ENCODE data around the gene DCHS1. TPM values are rescaled to one million over a fixed set of nuclear protein-coding genes. Genes with fewer than 3 reads are reported as not detected.

Gene DCHS1
- total and polyA plus RNA-seq, 9 of the 15 experiments (the other 6 are each of a cell fraction or from before 2014, with no cell fraction given), result 0.04 to 0.49 (median 0.14) TPM; not detected in 2

GRCh38 chr11:6670202-6670830 is 14.7 kb upstream of the DCHS1 start (continued):
- TF ChIP-seq ARHGAP35 (IDR thresholded peaks at IDR 0.05; ENCODE audit: partially characterized antibody), result no peak

- H3K4me3 ChIP-seq, result no peak overlapping the region
- FAIRE-seq (peak; percentile 64), ATAC-seq (peak; percentile 89), DNase-seq (ENCODE audit: extremely low read depth in 1 of 4, low spot score in 3 of 4) (peak; percentile 48 to 69 (median 52))
- no peaks in the 10 kb centered on the region for H4K20me1 ChIP-seq (replicated peaks; ENCODE audit: control insufficient read depth, insufficient read depth, low read length)
- peak overlapping the region in 1 of 2 experiments; percentile 36; a peak in 1 of 4 replicates for H3K9ac ChIP-seq (ENCODE audit: insufficient read depth in 1 of 2, low read depth in 2 of 2, low read length in 2 of 2)
- ChIA-PET POLR2A (interaction anchor here (0.6 to 1.0 kb wide), 8 partner anchors 8 to 57 kb away, joined by 3 to 6 read pairs (median 4); no protein-coding TSS in a partner anchor), CTCF (ENCODE audit: low intra/inter-chr PET ratio) (interaction anchor here (0.6 to 0.7 kb wide), 2 partner anchors 136 to 675 kb away, joined by 3 read pairs; no protein-coding TSS in a partner anchor)
- H3K9me1 ChIP-seq (ENCODE audit: control insufficient read depth, insufficient read depth, low read length), result no peaks in the 10 kb centered on the region
- in situ Hi-C loops (cut with MboI) (no loop called here), intact Hi-C loops (cut with micrococcal nuclease) (loop anchor here (5.0 kb wide), 1 partner anchor 66 kb away; the partner anchor contains the start of genes ILK and RRP8)
- H3K79me2 ChIP-seq (ENCODE audit: control insufficient read depth, insufficient read depth, low read length), result no peaks in the 10 kb centered on the region
- H3K36me3 ChIP-seq (ENCODE audit: control insufficient read depth, insufficient read depth, low read length), result no peaks in the 10 kb centered on the region
- 42% methylated on average over 3 of the region's 3 CpGs for WGBS (ENCODE audit: insufficient coverage, low coverage, missing lambda C conversion rate)
- H2AFZ ChIP-seq (ENCODE audit: low read depth, low read length), result peak overlapping the region; percentile 99
- BruUV-seq (replicated peaks), result no TSS peak
- H3K9me3 ChIP-seq (replicated peaks; ENCODE audit: control insufficient read depth, insufficient read depth, low read depth, low read length), result no peaks in the 10 kb centered on the region
- no peaks in the 10 kb centered on the region for H3K27me3 ChIP-seq (ENCODE audit: control insufficient read depth in 2 of 2, insufficient read depth in 2 of 2, low read length in 2 of 2)
- no peak overlapping the region for H3K4me2 ChIP-seq (ENCODE audit: insufficient read depth, low read length)
- peaks cover 0 to 24% of the 10 kb centered on the region in 2 experiments; a peak in 4 of 5 replicates for H3K4me1 ChIP-seq (replicated peaks in 1 of 2; ENCODE audit: control insufficient read depth in 2 of 2, insufficient read depth in 2 of 2, low read length in 2 of 2)
- peak overlapping the region; percentile 80 for H3K27ac ChIP-seq (ENCODE audit: extremely low read depth, low read depth, low read length)
- TF ChIP-seq SNAPC5 (CRISPR knock-in tag; IDR thresholded peaks at IDR 0.05) (no peak), SRSF9 (IDR thresholded peaks at IDR 0.05; ENCODE audit: borderline replicate concordance, low read depth, low read length) (no peak), NFRKB (IDR thresholded peaks at IDR 0.05; ENCODE audit: low read depth) (0 out of 2 replicates have a peak, but pooled peaks have one; percentile 19), L3MBTL2 (IDR thresholded peaks at IDR 0.05) (peak; percentile 12; the same call in 1 of the 2 replicates), CEBPG (CRISPR knock-in tag; IDR thresholded peaks at IDR 0.05) (no peak), CEBPG (tag; conservative IDR thresholded peaks at IDR 0.05 in 1 of 2, IDR thresholded peaks at IDR 0.05 in 1 of 2) (0 out of 4 replicates have a peak, but pooled peaks of 1 of the 2 experiments have one; percentile 20), ARNT (IDR thresholded peaks at IDR 0.05) (peak in 1 of 2 experiments; percentile 18; a peak in 1 of 4 replicates), RAD21 (CRISPR knock-in tag; conservative IDR thresholded peaks at IDR 0.05 in 1 of 2, IDR thresholded peaks at IDR 0.05 in 1 of 2) (peak; percentile 29 to 50), ESRRA (IDR thresholded peaks at IDR 0.05; ENCODE audit: borderline replicate concordance, low read depth) (peak; percentile 94), TCF7L2 (IDR thresholded peaks at IDR 0.05; ENCODE audit: low read depth, low read length) (no peak)
- TF ChIP-seq, protein P1, sequence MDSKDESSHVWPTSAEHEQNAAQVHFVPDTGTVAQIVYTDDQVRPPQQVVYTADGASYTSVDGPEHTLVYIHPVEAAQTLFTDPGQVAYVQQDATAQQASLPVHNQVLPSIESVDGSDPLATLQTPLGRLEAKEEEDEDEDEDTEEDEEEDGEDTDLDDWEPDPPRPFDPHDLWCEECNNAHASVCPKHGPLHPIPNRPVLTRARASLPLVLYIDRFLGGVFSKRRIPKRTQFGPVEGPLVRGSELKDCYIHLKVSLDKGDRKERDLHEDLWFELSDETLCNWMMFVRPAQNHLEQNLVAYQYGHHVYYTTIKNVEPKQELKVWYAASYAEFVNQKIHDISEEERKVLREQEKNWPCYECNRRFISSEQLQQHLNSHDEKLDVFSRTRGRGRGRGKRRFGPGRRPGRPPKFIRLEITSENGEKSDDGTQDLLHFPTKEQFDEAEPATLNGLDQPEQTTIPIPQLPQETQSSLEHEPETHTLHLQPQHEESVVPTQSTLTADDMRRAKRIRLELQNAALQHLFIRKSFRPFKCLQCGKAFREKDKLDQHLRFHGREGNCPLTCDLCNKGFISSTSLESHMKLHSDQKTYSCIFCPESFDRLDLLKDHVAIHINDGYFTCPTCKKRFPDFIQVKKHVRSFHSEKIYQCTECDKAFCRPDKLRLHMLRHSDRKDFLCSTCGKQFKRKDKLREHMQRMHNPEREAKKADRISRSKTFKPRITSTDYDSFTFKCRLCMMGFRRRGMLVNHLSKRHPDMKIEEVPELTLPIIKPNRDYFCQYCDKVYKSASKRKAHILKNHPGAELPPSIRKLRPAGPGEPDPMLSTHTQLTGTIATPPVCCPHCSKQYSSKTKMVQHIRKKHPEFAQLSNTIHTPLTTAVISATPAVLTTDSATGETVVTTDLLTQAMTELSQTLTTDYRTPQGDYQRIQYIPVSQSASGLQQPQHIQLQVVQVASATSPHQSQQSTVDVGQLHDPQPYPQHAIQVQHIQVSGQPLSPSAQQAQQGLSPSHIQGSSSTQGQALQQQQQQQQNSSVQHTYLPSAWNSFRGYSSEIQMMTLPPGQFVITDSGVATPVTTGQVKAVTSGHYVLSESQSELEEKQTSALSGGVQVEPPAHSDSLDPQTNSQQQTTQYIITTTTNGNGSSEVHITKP (IDR thresholded peaks at IDR 0.05; ENCODE audit: partially characterized antibody), result peak; percentile 61
- TF ChIP-seq, protein P2, sequence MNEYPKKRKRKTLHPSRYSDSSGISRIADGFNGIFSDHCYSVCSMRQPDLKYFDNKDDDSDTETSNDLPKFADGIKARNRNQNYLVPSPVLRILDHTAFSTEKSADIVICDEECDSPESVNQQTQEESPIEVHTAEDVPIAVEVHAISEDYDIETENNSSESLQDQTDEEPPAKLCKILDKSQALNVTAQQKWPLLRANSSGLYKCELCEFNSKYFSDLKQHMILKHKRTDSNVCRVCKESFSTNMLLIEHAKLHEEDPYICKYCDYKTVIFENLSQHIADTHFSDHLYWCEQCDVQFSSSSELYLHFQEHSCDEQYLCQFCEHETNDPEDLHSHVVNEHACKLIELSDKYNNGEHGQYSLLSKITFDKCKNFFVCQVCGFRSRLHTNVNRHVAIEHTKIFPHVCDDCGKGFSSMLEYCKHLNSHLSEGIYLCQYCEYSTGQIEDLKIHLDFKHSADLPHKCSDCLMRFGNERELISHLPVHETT (CRISPR knock-in tag; conservative IDR thresholded peaks at IDR 0.05 in 1 of 2, IDR thresholded peaks at IDR 0.05 in 1 of 2), result 0 out of 4 replicates have a peak, but pooled peaks of 1 of the 2 experiments have one; percentile 30
Observed at GRCh38 chr11:6667733-6668374, 12.2 kb upstream of the DCHS1 start.

Measured in K562 (cell line).